GM12878 (cell line): ENCODE data around the gene SLC47A2. TPM values are rescaled to one million over a fixed set of nuclear protein-coding genes. Genes with fewer than 3 reads are reported as not detected.
A peak's percentile ranks its signal among the peaks of the same experiment; 100 is the strongest.
"Not testable (repeated sequence)": the region's sequence is repeated elsewhere in the genome, so short reads cannot be mapped to it uniquely, and the experiment has no call there.

Experiments used
- ATAC-seq: fragments of 200-7000 bp; cut with Tn5 transposase; 3 replicates; pipeline ENCODE4 v1.9.1; 2020; ENCODE audit warnings: mild to moderate bottlenecking, moderate library complexity
- BruUV-seq: library from RNA; stranded (reverse); fragments of 400-500 nt; replicated peaks from 2 replicates; lab custom pipeline; 2021; lab: Mats Ljungman, UMichigan
- CTCF ChIA-PET: fragments of 300-600 bp; sonication (Branson Sonifier 250); formaldehyde crosslinking; extraction: SDS; loops from one replicate; lab custom pipeline; 2021; ENCODE audit warnings: inconsistent platforms; lab: Yijun Ruan, JAX
- POLR2A ChIA-PET: fragments of 350-600 bp; formaldehyde crosslinking; extraction: SDS; loops from one replicate; lab custom pipeline; 2021; ENCODE audit warnings: inconsistent platforms; lab: Charles Lee
- RAD21 ChIA-PET: fragments of 300-600 bp; sonication (Branson Sonifier 250); formaldehyde crosslinking; loops from one replicate; lab custom pipeline; 2023; ENCODE audit warnings: antibody characterized with exemption; ENCODE audit not compliant: unreplicated experiment; lab: Charles Lee
- SMC1A ChIA-PET: fragments of 300-600 bp; sonication (Branson Sonifier 250); formaldehyde crosslinking; loops from one replicate; lab custom pipeline; 2023; ENCODE audit not compliant: unreplicated experiment, uncharacterized antibody; lab: Charles Lee
- DNase-seq: peaks from one replicate; pipeline ENCODE4 v3.0.0-alpha.2; 2011; ENCODE audit warnings: low read depth, low spot score
- FAIRE-seq: peaks from 3 replicates; lab custom pipeline; 2011; peaks lifted over from hg19 to GRCh38; lab: Jason Lieb, UNC
- H2AFZ ChIP-seq: 2 replicates; pipeline ENCODE4 v1.6.0; 2011; ENCODE audit warnings: low read depth, low read length, control low read depth; ENCODE audit not compliant: control insufficient read depth
- H3K27ac ChIP-seq: 2 replicates; pipeline ENCODE4 v1.5.1; 2011; ENCODE audit warnings: control low read depth; ENCODE audit not compliant: control insufficient read depth, insufficient read depth
- H3K27me3 ChIP-seq, 2 experiments: replicated peaks in 1 of 2; 2 replicates each; pipeline versions ENCODE4 v1.6.0 to v1.6.1; 2011; ENCODE audit warnings: low read length in 1 of 2; ENCODE audit not compliant: control insufficient read depth in 2 of 2, insufficient read depth in 2 of 2
- H3K36me3 ChIP-seq, 2 experiments: 2 replicates each; pipeline ENCODE4 v1.5.1; 2011; ENCODE audit warnings: low read length in 1 of 2; ENCODE audit not compliant: control insufficient read depth in 2 of 2, insufficient read depth in 2 of 2
- H3K4me1 ChIP-seq: 2 replicates; pipeline ENCODE4 v1.6.1; 2011; ENCODE audit warnings: mild to moderate bottlenecking, low read length, moderate library complexity, mixed read lengths; ENCODE audit not compliant: control insufficient read depth, insufficient read depth
- H3K4me2 ChIP-seq: 2 replicates; pipeline ENCODE4 v1.6.0; 2011; ENCODE audit warnings: control low read depth; ENCODE audit not compliant: control insufficient read depth, insufficient read depth
- H3K4me3 ChIP-seq: fragments of 200-600 bp; sonication (generic); 2 replicates; pipeline ENCODE4 v1.5.1; 2016
- H3K79me2 ChIP-seq: 2 replicates; pipeline ENCODE4 v1.6.0; 2011; ENCODE audit warnings: low read length; ENCODE audit not compliant: control insufficient read depth, insufficient read depth
- H3K9ac ChIP-seq: 2 replicates; pipeline ENCODE4 v1.8.0; 2011; ENCODE audit warnings: low read length, control low read depth, mixed read lengths; ENCODE audit not compliant: control insufficient read depth, insufficient read depth
- H3K9me3 ChIP-seq: replicated peaks from 3 replicates; pipeline ENCODE4 v1.5.1; 2011; ENCODE audit warnings: mild to moderate bottlenecking, low read length; ENCODE audit not compliant: control insufficient read depth, insufficient read depth
- H4K20me1 ChIP-seq: 2 replicates; pipeline ENCODE4 v1.6.0; 2011; ENCODE audit not compliant: control insufficient read depth, insufficient read depth
- BMI1 ChIP-seq: fragments of 450-650 bp; IDR thresholded peaks from 2 replicates; pipeline ENCODE4 v1.6.1; 2016; ENCODE audit warnings: mild to moderate bottlenecking, moderate library complexity, borderline replicate concordance
- CEBPB ChIP-seq, 2 experiments: fragments of 150-350 bp in 1 of 2; IDR thresholded peaks; 2 replicates each; pipeline ENCODE4 v1.6.1; 2012 to 2014; ENCODE audit warnings: low read depth in 2 of 2, low read length in 2 of 2, borderline replicate concordance in 1 of 2, inconsistent platforms in 1 of 2
- RCOR1 ChIP-seq: conservative IDR thresholded peaks from 2 replicates; pipeline ENCODE4 v1.6.1; 2012; ENCODE audit warnings: low read depth, low read length, improper control_type of control experiment
- SMAD1 ChIP-seq: fragments of 450-650 bp; IDR thresholded peaks from 2 replicates; pipeline ENCODE4 v1.6.1; 2018; ENCODE audit warnings: mild to moderate bottlenecking, low read depth; ENCODE audit not compliant: partially characterized antibody
- SPI1 ChIP-seq: IDR thresholded peaks from 2 replicates; pipeline ENCODE4 v1.6.1; 2011; ENCODE audit warnings: low read depth, mild to moderate bottlenecking, low read length, moderate library complexity, borderline replicate concordance; ENCODE audit not compliant: insufficient read depth
- TAF1 ChIP-seq: IDR thresholded peaks from 2 replicates; pipeline ENCODE4 v1.6.1; 2011; ENCODE audit warnings: mild to moderate bottlenecking, low read depth, low read length, borderline replicate concordance
- ZBTB33 ChIP-seq: fragments of 450-650 bp; IDR thresholded peaks from 2 replicates; pipeline ENCODE4 v1.6.1; 2017; ENCODE audit warnings: mild to moderate bottlenecking
- WGBS: methylation state at CpG from one replicate; pipeline ENCODE4 v1.1.6; 2016; ENCODE audit warnings: low lambda C conversion rate; ENCODE audit not compliant: insufficient replicate concordance, insufficient coverage; ENCODE audit errors: missing lambda C conversion rate; 5-methylcytosine and 5-hydroxymethylcytosine counted together
- in situ Hi-C: fragments of 300-500 bp; cut with MboI; formaldehyde crosslinking; loops from 9 replicates; pipeline ENCODE4 v1.14.3; 2018; ENCODE audit warnings: mixed read lengths
- intact Hi-C: fragments of 100-400 bp; cut with micrococcal nuclease; formaldehyde crosslinking; loops from one replicate; pipeline ENCODE4 v1.14.2; 2022; ENCODE audit not compliant: unreplicated experiment
- polyA plus RNA-seq, 11 experiments: library from polyadenylated mRNA; depleted of rRNA in 4 of 11; unstranded in 6 of 11; stranded (reverse) in 5 of 11; fragments of >200 nt; fragmentation: Nextera tagmentation in 4 of 11; fragmentation: Illumina TruSeq in 1 of 11; extraction: Ambion mirVana in 4 of 11; extraction: Trizol in 1 of 11; gene quantifications; 1 replicate in 1 of 11; 2 replicates in 10 of 11; pipeline versions ENCODE4 v1.2.1 to v1.2.3, GENCODE V29; 2011 to 2016; ENCODE audit warnings: inconsistent platforms in 2 of 11, missing spikeins in 2 of 11, low read depth in 1 of 11
- total RNA-seq, 4 experiments: library from RNA; depleted of rRNA in 3 of 4; stranded (reverse); fragments of >200 nt in 3 of 4; fragmentation: Illumina TruSeq in 1 of 4; extraction: Trizol in 1 of 4; gene quantifications; 2 replicates each; pipeline versions ENCODE4 v1.2.1 to v1.2.3, GENCODE V29; 2013 to 2021

SLC47A2 gene
- total and polyA plus RNA-seq, 10 of the 15 experiments (the other 5 are each of a cell fraction or from before 2014, with no cell fraction given): not detected

- TF ChIP-seq SMAD1 (no peak), TAF1 (no peak), ZBTB33 (no peak), CEBPB (IDR thresholded peaks at IDR 0.05; ENCODE audit: borderline replicate concordance in 1 of 2, low read depth in 2 of 2, low read length in 2 of 2) (no peak)
Measured at GRCh38 chr17:19671433-19671832, 45.0 kb downstream of the SLC47A2 start (continued).

DNA sequence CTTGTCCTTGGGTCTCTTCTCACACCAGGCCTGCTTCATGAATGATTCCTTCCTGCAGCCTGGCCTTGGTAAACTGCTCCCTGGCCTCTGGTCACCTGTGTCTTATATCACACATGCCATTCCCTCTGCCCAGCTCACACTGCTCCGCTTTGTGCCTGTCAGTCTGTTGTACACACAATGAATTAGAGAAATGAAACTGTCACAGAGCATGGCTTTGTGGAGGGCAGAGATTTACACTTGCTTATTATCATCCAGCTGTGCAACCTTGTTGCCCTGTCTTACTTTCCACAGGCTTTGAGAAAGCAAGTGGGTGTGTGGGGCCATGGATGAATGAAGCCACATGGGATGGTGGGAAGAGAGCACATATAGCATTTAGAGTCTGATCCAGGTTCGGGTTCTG, 45.5 kb downstream of the SLC47A2 start:
- CTCF ChIA-PET: interaction anchor here (1.3 kb wide), 1 partner anchor 11 kb away, joined by 3 read pairs; no protein-coding TSS in a partner anchor
- no TSS peak for BruUV-seq
- POLR2A ChIA-PET: interaction anchor here (1.5 kb wide), 1 partner anchor 9 kb away, joined by 4 read pairs; no protein-coding TSS in a partner anchor

DNA sequence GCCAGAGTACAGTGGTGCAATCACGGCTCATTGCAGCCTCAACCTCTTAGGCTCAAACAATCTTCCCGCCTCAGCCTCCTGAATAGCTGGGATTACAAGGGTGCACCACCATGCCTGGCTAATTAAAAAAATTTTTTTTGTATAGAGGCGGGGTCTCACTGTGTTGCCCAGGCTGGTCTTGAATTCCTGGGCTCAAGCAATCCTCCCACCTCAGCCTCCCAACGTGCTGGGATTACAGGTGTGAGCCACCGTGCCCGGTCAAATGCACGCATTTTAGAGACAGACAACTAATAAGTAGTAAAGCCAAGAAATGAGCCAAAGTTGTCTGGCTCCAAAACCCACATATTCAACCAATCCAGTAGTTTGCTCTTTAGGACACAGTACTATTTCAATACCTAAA, 46.7 kb downstream of the SLC47A2 start:
- ATAC-seq, H4K20me1 ChIP-seq, H3K4me3 ChIP-seq, H3K79me2 ChIP-seq, POLR2A ChIA-PET, RAD21 ChIA-PET, H3K27ac ChIP-seq, in situ Hi-C loops, H3K4me1 ChIP-seq, H3K9ac ChIP-seq, H3K9me3 ChIP-seq, H2AFZ ChIP-seq, BruUV-seq, DNase-seq, intact Hi-C loops, H3K4me2 ChIP-seq, FAIRE-seq, CTCF ChIA-PET, H3K36me3 ChIP-seq, H3K27me3 ChIP-seq: not testable (repeated sequence)
- SMC1A ChIA-PET: interaction anchor here (1.2 kb wide), 1 partner anchor 13 kb away, joined by 3 read pairs; no protein-coding TSS in a partner anchor
- 72% methylated on average over 7 of the region's 7 CpGs for WGBS

More for the DNA sequence above, 45.5 kb downstream of the SLC47A2 start:
- SMC1A ChIA-PET: no interaction called here
- Histone ChIP-seq H3K9me3 (no peaks in the 10 kb centered on the region), H3K4me2 (no peak overlapping the region), H3K79me2 (no peaks in the 10 kb centered on the region), H3K4me1 (no peaks in the 10 kb centered on the region), H3K4me3 (no peak overlapping the region), H4K20me1 (no peaks in the 10 kb centered on the region), H3K27me3 (no peaks in the 10 kb centered on the region), H3K27ac (no peak overlapping the region), H3K36me3 (no peaks in the 10 kb centered on the region; a peak in 2 of 4 replicates), H3K9ac (no peak overlapping the region), H2AFZ (no peak overlapping the region)
- intact Hi-C loops (no loop called here), in situ Hi-C loops (no loop called here)
- RAD21 ChIA-PET: no interaction called here
- DNase-seq (no peak), ATAC-seq (0 out of 3 replicates have a peak, but pooled peaks have one; percentile 21), FAIRE-seq (no peak)
- TF ChIP-seq BMI1: no peak
- TF ChIP-seq RCOR1: no peak
- peak; percentile 50; the same call in 1 of the 2 replicates for TF ChIP-seq SPI1
- WGBS: 55% methylated on average over 2 of the region's 2 CpGs
